HG03135 (cell line): ENCODE measurements around the gene RNF148.
"Not testable (repeated sequence)": the region's sequence is repeated elsewhere in the genome, so short reads cannot be mapped to it uniquely, and the experiment has no call there.

ENCODE experiments used
- ATAC-seq: cut with Tn5 transposase; IDR thresholded peaks from one replicate; pipeline ENCODE4 v1.9.1; 2021; ENCODE audit warnings: mild to moderate bottlenecking, moderate library complexity; ENCODE audit not compliant: unreplicated experiment

Gene RNF148

GRCh38 chr7:122691569-122692235 is 11.0 kb downstream of the RNF148 start:
- ATAC-seq = no peak

- ATAC-seq = no peak
Measured at GRCh38 chr7:122689346-122690109, 13.2 kb downstream of the RNF148 start.

DNA sequence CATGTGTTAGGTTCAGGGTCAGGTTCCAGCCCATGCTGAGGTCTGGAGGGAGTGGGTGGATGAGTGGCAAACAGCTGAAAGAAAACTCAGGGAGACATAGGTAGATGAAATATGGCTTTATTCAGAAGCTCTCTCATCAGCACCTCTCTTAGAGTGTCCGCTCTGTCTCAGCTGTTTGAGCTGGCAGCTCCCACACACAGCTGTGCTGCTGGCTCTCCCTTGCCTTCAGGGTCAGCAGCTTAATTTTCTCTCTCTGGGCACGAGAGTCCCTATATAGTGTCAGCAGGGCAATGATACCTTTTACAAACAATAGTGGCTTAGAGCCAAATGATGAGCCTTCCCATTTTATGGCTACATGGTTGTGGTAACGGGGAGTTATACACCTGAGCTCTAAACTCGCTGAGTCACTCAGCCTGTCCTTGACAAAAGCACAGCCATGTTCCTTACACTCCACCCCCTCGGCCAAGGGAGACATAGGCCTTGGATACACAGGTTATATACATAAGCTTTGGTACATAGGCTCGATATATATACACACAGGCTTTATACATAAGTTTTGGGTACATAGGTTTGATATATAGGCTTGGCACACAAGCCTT is 14.2 kb downstream of the RNF148 start:
- ATAC-seq = no peak

GRCh38 chr7:122686360-122686878 is 16.3 kb downstream of the RNF148 start:
- ATAC-seq = no peak

- ATAC-seq = no peak
Measured at GRCh38 chr7:122684504-122684903, 18.2 kb downstream of the RNF148 start.

- ATAC-seq = no peak
Measured at GRCh38 chr7:122682815-122683550, 19.7 kb downstream of the RNF148 start.

DNA sequence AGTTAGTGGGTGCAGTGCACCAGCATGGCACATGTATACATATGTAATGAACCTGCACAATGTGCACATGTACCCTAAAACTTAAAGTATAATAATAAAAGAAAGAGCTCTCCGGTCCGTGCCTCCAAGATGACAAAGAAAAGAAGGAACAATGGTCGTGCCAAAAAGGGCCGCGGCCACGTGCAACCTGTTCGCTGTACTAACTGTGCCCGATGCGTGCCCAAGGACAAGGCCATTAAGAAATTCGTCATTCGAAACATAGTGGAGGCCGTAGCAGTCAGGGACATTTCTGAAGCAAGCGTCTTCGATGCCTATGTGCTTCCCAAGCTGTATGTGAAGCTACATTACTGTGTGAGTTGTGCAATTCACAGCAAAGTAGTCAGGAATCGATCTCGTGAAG is 21.5 kb downstream of the RNF148 start:
- ATAC-seq = not testable (repeated sequence)

GRCh38 chr7:122679813-122680212 is 22.9 kb downstream of the RNF148 start:
- ATAC-seq = no peak

GRCh38 chr7:122679269-122679709 is 23.4 kb downstream of the RNF148 start:
- ATAC-seq = not testable (repeated sequence)

DNA sequence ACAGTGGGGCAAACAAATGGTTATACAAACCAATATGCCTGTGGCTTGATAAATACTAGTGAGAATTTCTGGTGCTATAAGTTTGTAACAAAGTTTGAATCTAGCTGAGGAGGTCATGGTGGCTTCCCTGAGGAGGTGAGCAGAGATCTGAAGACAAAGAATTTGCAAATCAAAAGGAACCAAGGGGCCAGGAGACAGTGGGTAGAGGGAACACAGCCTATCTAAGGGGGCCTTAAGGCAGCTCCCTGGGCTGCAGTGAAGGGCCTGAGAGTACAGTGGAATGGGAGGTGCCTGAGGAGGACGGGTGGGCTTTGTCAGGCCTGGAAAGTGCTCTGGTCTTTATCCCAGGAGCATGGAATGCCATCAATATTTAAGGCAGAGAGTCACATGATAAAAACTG is 25.6 kb downstream of the RNF148 start:
- no peak for ATAC-seq

GRCh38 chr7:122676466-122676865 is 26.3 kb downstream of the RNF148 start:
- ATAC-seq = no peak

DNA sequence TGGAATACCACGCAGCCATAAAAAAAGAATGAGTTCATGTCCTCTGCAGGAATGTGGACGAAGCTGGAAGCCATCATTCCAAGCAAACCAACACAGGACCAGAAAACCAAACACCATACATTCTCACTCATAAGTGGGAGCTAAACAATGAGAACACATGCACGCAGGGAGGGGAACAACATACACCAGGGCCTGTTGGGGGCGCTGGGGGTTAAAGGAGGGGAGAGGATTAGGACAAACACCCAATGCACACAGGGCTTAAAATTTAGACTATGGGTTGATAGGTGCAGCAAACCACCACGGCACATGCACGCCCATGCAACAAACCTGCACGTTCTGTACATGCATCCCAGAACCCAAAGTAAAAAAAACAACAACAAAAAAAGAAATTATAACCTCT is 27.1 kb downstream of the RNF148 start:
- no peak for ATAC-seq

DNA sequence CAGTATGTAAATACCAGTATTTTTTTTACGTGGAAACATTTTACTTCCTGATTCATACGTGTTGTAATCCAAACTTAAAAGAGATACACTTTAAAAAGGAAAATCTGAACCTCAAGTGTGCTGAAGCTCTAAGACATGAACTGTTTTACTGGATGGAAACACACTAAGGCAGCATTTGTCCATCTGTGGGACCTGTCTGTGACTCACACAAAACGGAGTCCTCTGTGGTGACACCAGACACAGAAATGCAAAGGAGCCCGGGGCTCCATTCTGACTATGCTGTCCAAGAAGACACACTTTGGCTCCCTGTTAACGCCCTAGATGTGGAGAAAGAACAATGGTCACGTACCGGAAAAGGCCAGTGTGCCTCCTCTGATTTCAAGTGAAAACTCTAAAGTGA is 27.7 kb downstream of the RNF148 start:
- no peak for ATAC-seq

DNA sequence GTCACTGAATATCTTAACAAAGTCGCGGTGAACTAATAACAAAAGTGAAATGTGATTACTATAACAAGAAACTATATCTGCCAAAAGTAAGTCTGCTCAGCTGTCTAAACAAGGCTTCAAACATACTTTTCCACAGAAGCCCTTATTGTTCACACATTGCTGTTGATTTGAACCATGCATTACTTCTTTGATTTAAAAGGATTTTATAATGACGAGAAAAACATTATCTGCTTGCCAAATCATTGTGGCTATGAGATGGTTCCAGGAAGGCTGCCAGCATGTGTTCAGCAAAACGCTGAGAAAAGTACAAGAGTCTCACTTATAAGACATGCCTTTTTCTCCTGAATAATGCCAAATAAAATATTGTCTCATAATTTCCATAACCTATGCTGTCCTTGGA is 28.2 kb downstream of the RNF148 start:
- no peak for ATAC-seq

- no peak for ATAC-seq
Measured at GRCh38 chr7:122673951-122674350, 28.8 kb downstream of the RNF148 start.

DNA sequence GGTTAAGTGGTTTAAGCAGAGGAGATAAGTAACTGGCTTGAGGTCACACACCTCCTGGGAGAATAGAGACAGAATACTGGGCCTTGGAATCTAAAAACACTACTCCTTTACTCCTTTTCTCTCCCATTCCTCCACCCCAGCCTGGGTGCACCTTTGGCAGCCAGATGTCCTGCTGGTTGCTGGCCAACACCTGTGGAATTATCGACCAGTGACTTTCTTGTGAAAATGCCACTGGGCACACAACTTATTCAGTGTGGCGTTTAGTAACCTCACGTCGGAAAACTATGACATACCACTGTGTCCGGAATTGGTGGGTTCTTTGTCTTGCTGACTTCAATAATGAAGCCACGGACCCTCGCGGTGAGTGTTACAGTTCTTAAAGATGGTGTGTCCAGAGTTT is 30.2 kb downstream of the RNF148 start:
- no peak for ATAC-seq

DNA sequence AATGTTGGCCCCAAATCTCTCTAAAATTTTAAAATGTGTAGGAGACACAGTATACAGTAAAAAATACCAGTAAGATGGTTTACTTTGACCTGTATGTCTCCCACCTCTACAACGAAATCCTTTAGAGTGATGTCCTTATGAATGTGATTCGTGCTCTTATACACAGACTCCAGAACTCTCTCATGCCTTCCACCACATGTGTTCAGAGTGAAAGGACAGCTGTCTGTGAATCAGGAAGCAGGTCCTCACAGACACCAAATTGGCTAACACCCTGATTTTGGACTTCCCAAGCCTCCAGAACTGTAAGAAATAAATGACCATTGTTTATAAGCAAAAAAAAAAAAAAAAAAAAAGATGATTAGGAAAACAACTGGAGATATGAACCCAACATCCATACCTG is 39.0 kb downstream of the RNF148 start:
- ATAC-seq = no peak

- ATAC-seq = no peak
Measured at GRCh38 chr7:122658856-122659255, 43.9 kb downstream of the RNF148 start.

- ATAC-seq = no peak
Measured at GRCh38 chr7:122653685-122654084, 49.0 kb downstream of the RNF148 start.

- no peak for ATAC-seq
Measured at GRCh38 chr7:122652876-122653275, 49.8 kb downstream of the RNF148 start.
